CD4-positive, alpha-beta T cell (primary cell): Measurements from ENCODE around the gene ZFP92. TPM values are rescaled to one million over a fixed set of nuclear protein-coding genes. Genes with fewer than 3 reads are reported as not detected.

Experiments used
- ATAC-seq: fragments of 200-7000 bp; cut with Tn5 transposase; one replicate; pipeline ENCODE4 v1.10.0; 2022; ENCODE audit warnings: mild to moderate bottlenecking; ENCODE audit not compliant: poor library complexity
- CTCF ChIA-PET: fragments of 350-600 bp; sonication (Branson Sonifier 250); formaldehyde crosslinking; loops from one replicate; lab custom pipeline; 2021; ENCODE audit warnings: antibody characterized with exemption, inconsistent platforms; lab: Charles Lee
- POLR2A ChIA-PET: fragments of 350-600 bp; sonication (Branson Sonifier 250); formaldehyde crosslinking; loops from one replicate; lab custom pipeline; 2021; ENCODE audit warnings: antibody characterized with exemption, inconsistent platforms; lab: Charles Lee
- DNase-seq, 14 experiments: peaks; one replicate each; pipeline ENCODE4 v3.0.0-alpha.2; 2013 to 2020; ENCODE audit warnings: mixed read lengths in 2 of 14
- H3K27ac ChIP-seq, 2 donors: one replicate each; pipeline versions ENCODE4 v1.5.1 to v1.7.0; 2013; ENCODE audit warnings: low read length in 2 of 2, low read depth in 1 of 2, mild to moderate bottlenecking in 1 of 2
- H3K27me3 ChIP-seq, 2 experiments: 1 replicate in 1 of 2; 2 replicates in 1 of 2; pipeline versions ENCODE4 v1.6.1 to v1.7.0; 2013; ENCODE audit warnings: low read length in 2 of 2, control low read depth in 1 of 2, mild to moderate bottlenecking in 1 of 2, moderate library complexity in 1 of 2; ENCODE audit not compliant: insufficient read depth in 2 of 2, control insufficient read depth in 1 of 2
- H3K36me3 ChIP-seq: one replicate; pipeline ENCODE4 v1.6.1; 2013; ENCODE audit warnings: low read length, control low read depth; ENCODE audit not compliant: insufficient read depth
- H3K4me1 ChIP-seq: one replicate; pipeline ENCODE4 v1.6.1; 2013; ENCODE audit warnings: low read length, control low read depth; ENCODE audit not compliant: insufficient read depth
- H3K4me3 ChIP-seq: one replicate; pipeline ENCODE4 v1.5.1; 2013; ENCODE audit warnings: mild to moderate bottlenecking, low read length, moderate library complexity
- H3K9me3 ChIP-seq, 2 experiments: 1 replicate in 1 of 2; 2 replicates in 1 of 2; pipeline versions ENCODE4 v1.6.1 to v1.7.0; 2013; ENCODE audit warnings: low read length in 2 of 2, mild to moderate bottlenecking in 2 of 2, control low read depth in 1 of 2, moderate library complexity in 1 of 2; ENCODE audit not compliant: control insufficient read depth in 1 of 2, insufficient read depth in 1 of 2
- H3K27ac Mint-ChIP-seq: one replicate; pipeline ENCODE4 v1.8.0; 2020; ENCODE audit warnings: mixed read lengths
- H3K27me3 Mint-ChIP-seq: one replicate; pipeline ENCODE4 v1.8.0; 2021; ENCODE audit warnings: mixed read lengths
- H3K36me3 Mint-ChIP-seq: one replicate; pipeline ENCODE4 v1.8.0; 2021; ENCODE audit warnings: low read depth, mixed read lengths
- H3K4me1 Mint-ChIP-seq: one replicate; pipeline ENCODE4 v1.8.0; 2021; ENCODE audit warnings: low read depth, mixed read lengths
- H3K4me3 Mint-ChIP-seq: one replicate; pipeline ENCODE4 v1.8.0; 2020; ENCODE audit warnings: mild to moderate bottlenecking, mixed read lengths
- H3K9me3 Mint-ChIP-seq: one replicate; pipeline ENCODE4 v1.8.0; 2020; ENCODE audit warnings: mixed read lengths
- intact Hi-C, 2 experiments: fragments of 100-400 bp; cut with DNase I in 1 of 2; cut with micrococcal nuclease in 1 of 2; formaldehyde crosslinking; loops; one replicate each; pipeline versions ENCODE4 v1.15.1 to v1.9.0; 2023 to 2025; cut with DNase I, micrococcal nuclease
- total RNA-seq, 174 experiments: library from RNA in 2 of 174; stranded (reverse) in 2 of 174; gene quantifications; one replicate each; pipeline ENCODE4 v1.2.3 and lab custom pipeline; 2021 to 2026
- TF ChIP-seq, protein P1 (sequence below): fragments of 200-600 bp; IDR thresholded peaks from one replicate; pipeline ENCODE4 v1.8.0; 2022; ENCODE audit warnings: antibody characterized with exemption, mild to moderate bottlenecking

Gene ZFP92
- total RNA-seq, 2 experiments from 2014 or later: 0.08 to 0.11 TPM

DNA sequence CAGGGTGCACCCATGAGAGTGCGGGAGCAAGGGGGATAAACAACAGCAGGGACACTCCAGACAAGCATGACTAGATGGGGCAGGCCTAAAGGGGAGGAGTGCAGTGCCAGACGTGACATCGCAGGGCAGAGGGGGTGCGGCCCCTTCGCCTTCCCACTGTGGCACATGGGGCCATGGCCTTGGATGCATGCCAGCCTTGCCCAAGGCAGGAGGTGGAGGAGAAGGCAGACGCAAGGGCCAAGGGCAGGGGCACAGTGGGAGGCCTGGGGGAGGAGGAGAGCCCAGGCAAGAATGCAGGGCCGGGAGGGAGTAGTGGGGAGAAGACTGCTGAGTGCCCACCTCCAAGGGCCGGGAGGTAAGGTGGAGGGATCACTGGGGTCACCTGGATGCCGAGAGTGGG lies 31.8 kb upstream of the ZFP92 start:
- H3K4me3 Mint-ChIP-seq: no peak overlapping the region
- H3K9me3 Mint-ChIP-seq: no peaks in the 10 kb centered on the region
- Histone ChIP-seq H3K36me3 (no peaks in the 10 kb centered on the region), H3K27me3 (no peaks in the 10 kb centered on the region), H3K9me3 (no peaks in the 10 kb centered on the region), H3K27ac (no peak overlapping the region), H3K4me3 (no peak overlapping the region), H3K4me1 (no peaks in the 10 kb centered on the region)
- H3K27me3 Mint-ChIP-seq: no peaks in the 10 kb centered on the region
- no peaks in the 10 kb centered on the region for H3K4me1 Mint-ChIP-seq
- intact Hi-C loops: no loop called here
- H3K36me3 Mint-ChIP-seq: no peaks in the 10 kb centered on the region
- ChIA-PET POLR2A (no interaction called here), CTCF (no interaction called here)
- H3K27ac Mint-ChIP-seq: no peak overlapping the region
- DNase-seq (no peak), ATAC-seq (no peak)
- TF ChIP-seq, protein P1, sequence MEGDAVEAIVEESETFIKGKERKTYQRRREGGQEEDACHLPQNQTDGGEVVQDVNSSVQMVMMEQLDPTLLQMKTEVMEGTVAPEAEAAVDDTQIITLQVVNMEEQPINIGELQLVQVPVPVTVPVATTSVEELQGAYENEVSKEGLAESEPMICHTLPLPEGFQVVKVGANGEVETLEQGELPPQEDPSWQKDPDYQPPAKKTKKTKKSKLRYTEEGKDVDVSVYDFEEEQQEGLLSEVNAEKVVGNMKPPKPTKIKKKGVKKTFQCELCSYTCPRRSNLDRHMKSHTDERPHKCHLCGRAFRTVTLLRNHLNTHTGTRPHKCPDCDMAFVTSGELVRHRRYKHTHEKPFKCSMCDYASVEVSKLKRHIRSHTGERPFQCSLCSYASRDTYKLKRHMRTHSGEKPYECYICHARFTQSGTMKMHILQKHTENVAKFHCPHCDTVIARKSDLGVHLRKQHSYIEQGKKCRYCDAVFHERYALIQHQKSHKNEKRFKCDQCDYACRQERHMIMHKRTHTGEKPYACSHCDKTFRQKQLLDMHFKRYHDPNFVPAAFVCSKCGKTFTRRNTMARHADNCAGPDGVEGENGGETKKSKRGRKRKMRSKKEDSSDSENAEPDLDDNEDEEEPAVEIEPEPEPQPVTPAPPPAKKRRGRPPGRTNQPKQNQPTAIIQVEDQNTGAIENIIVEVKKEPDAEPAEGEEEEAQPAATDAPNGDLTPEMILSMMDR: no peak

DNA sequence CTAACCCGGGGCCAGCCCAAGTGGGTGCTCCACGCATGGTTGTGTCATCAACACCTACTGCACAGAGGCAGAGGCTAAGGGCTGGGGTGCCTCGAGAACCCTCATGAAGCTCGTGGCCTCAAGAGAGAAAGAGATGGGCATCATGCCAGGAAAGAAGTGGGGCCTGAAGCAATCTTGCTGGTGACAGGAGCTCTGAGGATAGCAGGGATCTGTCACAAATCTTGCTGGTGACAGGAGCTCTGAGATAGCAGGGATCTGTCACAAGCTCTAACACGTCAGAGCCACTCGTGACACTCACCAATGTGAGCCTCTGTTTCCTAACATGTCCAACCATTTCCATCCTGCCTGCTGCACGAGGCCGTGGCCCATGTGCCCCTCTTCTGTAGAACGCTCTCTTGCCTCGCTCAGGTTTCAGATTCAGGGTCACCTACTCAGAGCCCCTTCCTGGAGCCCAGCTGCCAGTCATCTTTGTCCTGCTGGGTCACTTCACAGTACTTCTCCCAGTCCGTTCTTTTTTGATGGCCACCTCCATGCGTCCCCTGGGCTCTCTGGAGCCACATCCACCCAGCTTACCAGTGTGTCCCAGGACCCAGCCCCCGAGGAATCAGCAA lies 31.2 kb upstream of the ZFP92 start:
- H3K4me3 ChIP-seq: no peak overlapping the region
- no peaks in the 10 kb centered on the region for H3K36me3 ChIP-seq
- ATAC-seq (no peak), DNase-seq (no peak)
- POLR2A ChIA-PET: no interaction called here
- intact Hi-C loops: no loop called here
- H3K4me3 Mint-ChIP-seq: no peak overlapping the region
- H3K27me3 Mint-ChIP-seq: no peaks in the 10 kb centered on the region
- CTCF ChIA-PET: no interaction called here
- TF ChIP-seq, protein P1: no peak
- no peaks in the 10 kb centered on the region for H3K27me3 ChIP-seq
- H3K27ac Mint-ChIP-seq: no peak overlapping the region
- H3K4me1 ChIP-seq: no peaks in the 10 kb centered on the region
- no peak overlapping the region for H3K27ac ChIP-seq
- no peaks in the 10 kb centered on the region for H3K36me3 Mint-ChIP-seq
- H3K9me3 ChIP-seq: no peaks in the 10 kb centered on the region
- no peaks in the 10 kb centered on the region for H3K9me3 Mint-ChIP-seq
- no peaks in the 10 kb centered on the region for H3K4me1 Mint-ChIP-seq

DNA sequence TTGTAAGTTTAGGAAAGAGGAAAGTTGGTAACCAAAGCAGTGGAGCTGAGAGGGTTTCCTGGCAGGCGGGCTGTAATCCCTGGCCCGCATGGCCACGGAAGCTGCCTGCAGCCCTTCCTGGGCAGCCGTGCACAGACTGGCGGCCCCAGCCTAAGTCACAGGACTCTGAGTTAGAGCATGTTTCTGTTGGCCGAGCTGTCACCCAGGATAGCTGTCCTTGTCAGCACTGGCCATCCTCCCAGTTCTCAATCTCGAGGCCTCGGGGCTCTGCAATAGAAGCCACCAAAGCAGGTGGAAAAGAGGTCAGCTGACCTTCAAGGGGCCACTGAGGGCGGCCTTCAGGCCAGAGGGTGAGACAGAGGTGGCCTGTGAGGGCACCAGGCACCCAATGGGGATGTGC lies 30.6 kb upstream of the ZFP92 start:
- H3K27me3 Mint-ChIP-seq: no peaks in the 10 kb centered on the region
- H3K4me1 ChIP-seq: no peaks in the 10 kb centered on the region
- TF ChIP-seq, protein P1: no peak
- H3K27ac ChIP-seq: no peak overlapping the region
- no peaks in the 10 kb centered on the region for H3K36me3 Mint-ChIP-seq
- H3K4me3 ChIP-seq: no peak overlapping the region
- no peaks in the 10 kb centered on the region for H3K9me3 ChIP-seq
- H3K4me1 Mint-ChIP-seq: no peaks in the 10 kb centered on the region
- no peak for DNase-seq
- no peaks in the 10 kb centered on the region for H3K9me3 Mint-ChIP-seq
- no peaks in the 10 kb centered on the region for H3K27me3 ChIP-seq
- H3K27ac Mint-ChIP-seq: no peak overlapping the region
- ChIA-PET POLR2A (no interaction called here), CTCF (no interaction called here)
- no peaks in the 10 kb centered on the region for H3K36me3 ChIP-seq
- no peak overlapping the region for H3K4me3 Mint-ChIP-seq
- intact Hi-C loops: no loop called here
- ATAC-seq: no peak
